Activated CD8-positive, alpha-beta memory T cell treated with anti-CD3 and anti-CD28 coated beads, Interleukin-2, amount 10 ng/mL, durations not matched to agents 7 days and 5 days (primary cell): ENCODE results near the gene MOCS1. TPM values are rescaled to one million over a fixed set of nuclear protein-coding genes. Genes with fewer than 3 reads are reported as not detected.

Source experiments
- ATAC-seq: fragments of 150-1000 bp; cut with Tn5 transposase; one replicate; pipeline ENCODE4 v1.10.0; 2021; ENCODE audit warnings: moderate library complexity
- CTCF ChIA-PET: fragments of 350-600 bp; sonication (Branson Sonifier 250); formaldehyde crosslinking; loops from one replicate; lab custom pipeline; 2021; ENCODE audit warnings: antibody characterized with exemption; lab: Charles Lee
- DNase-seq: peaks from one replicate; pipeline ENCODE4 v3.0.0-alpha.2; 2020
- H3K27ac Mint-ChIP-seq: one replicate; pipeline ENCODE4 v1.8.0; 2021; ENCODE audit warnings: mild to moderate bottlenecking, mixed read lengths
- H3K27me3 Mint-ChIP-seq: one replicate; pipeline ENCODE4 v1.8.0; 2021; ENCODE audit warnings: mixed read lengths
- H3K36me3 Mint-ChIP-seq: one replicate; pipeline ENCODE4 v1.8.0; 2021; ENCODE audit warnings: mild to moderate bottlenecking, mixed read lengths
- H3K4me1 Mint-ChIP-seq: one replicate; pipeline ENCODE4 v1.8.0; 2021; ENCODE audit warnings: mixed read lengths
- H3K4me3 Mint-ChIP-seq: one replicate; pipeline ENCODE4 v1.8.0; 2021; ENCODE audit warnings: mild to moderate bottlenecking, moderate library complexity, mixed read lengths
- H3K9me3 Mint-ChIP-seq: one replicate; pipeline ENCODE4 v1.8.0; 2022; ENCODE audit warnings: low read depth, mixed read lengths
- total RNA-seq, 2 experiments: library from RNA; stranded (reverse); gene quantifications; one replicate each; pipeline ENCODE4 v1.2.3, GENCODE V29; 2021

Gene MOCS1
- total RNA-seq, 2 experiments from 2014 or later = 0.30 TPM; not detected in 1

DNA sequence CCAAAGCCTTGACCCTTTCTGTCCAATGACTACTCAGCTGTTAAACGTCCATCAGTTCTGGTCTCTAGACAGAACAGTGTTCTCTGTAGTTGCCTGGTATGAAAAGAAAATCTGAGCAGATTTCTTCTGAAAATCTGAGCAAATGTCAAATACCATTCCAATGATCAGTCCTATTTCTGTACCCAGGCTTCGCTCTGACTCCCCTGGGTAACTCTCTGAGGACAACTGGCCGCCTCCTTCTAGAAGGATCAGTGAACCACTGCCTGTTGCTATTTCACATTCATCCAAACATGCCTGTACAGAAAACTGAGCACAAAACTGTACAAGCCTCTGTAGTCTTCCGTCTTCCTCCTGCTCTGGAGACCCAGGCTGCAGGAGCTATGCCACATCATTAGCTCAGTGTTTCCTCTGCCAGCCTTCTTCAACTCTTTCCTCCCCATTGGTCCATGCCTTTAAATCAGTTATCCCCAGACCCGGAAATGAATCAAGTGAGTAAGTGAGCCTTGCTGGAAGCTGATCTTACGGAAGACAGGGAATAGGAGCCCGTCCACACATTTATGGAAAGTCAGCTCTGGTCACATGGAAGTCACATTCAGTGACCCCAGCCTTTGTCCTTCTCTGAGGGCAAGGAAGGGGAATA is 78.8 kb downstream of the MOCS1 start:
- Mint-ChIP-seq H3K36me3 (no peaks in the 10 kb centered on the region), H3K9me3 (no peaks in the 10 kb centered on the region), H3K27ac (no peak overlapping the region), H3K4me3 (no peak overlapping the region), H3K27me3 (peaks cover 2% of the 10 kb centered on the region), H3K4me1 (no peaks in the 10 kb centered on the region)
- DNase-seq = no peak
- CTCF ChIA-PET = interaction anchor here (1.3 kb wide), 1 partner anchor 10 kb away, joined by 5 read pairs; no protein-coding TSS in a partner anchor
- ATAC-seq = no peak

Other genes starting within 250 kb of the MOCS1 start
- not detected for gene KIF6, start 209.1 kb downstream of the MOCS1 start, total RNA-seq
- gene DAAM2, start 142.1 kb downstream of the MOCS1 start, total RNA-seq = not detected